HEK293T (cell line): ENCODE measurements around the gene EXOC6B.

ENCODE experiments used
- ARNT ChIP-seq: fragments of 450-650 bp; IDR thresholded peaks from 2 replicates; pipeline ENCODE4 v1.6.1; 2017; ENCODE audit warnings: mild to moderate bottlenecking
- ELF4 ChIP-seq: fragments of 450-650 bp; IDR thresholded peaks from 2 replicates; pipeline ENCODE4 v1.6.1; 2017; ENCODE audit warnings: antibody characterized with exemption
- FOXA1 ChIP-seq: fragments of 450-650 bp; IDR thresholded peaks from 2 replicates; pipeline ENCODE4 v1.6.1; 2016; ENCODE audit warnings: mild to moderate bottlenecking
- FOXK2 ChIP-seq: fragments of 450-650 bp; IDR thresholded peaks from 2 replicates; pipeline ENCODE4 v1.6.1; 2016; ENCODE audit warnings: mild to moderate bottlenecking
- NFRKB ChIP-seq: fragments of 450-650 bp; IDR thresholded peaks from 2 replicates; pipeline ENCODE4 v1.6.1; 2016; ENCODE audit warnings: mild to moderate bottlenecking, moderate library complexity
- SP1 ChIP-seq: fragments of 450-650 bp; IDR thresholded peaks from 2 replicates; pipeline ENCODE4 v1.6.1; 2017
- SUZ12 ChIP-seq: fragments of 450-650 bp; IDR thresholded peaks from 2 replicates; pipeline ENCODE4 v1.6.1; 2016; ENCODE audit warnings: mild to moderate bottlenecking
- TF ChIP-seq, protein P1 (sequence below): fragments of 450-650 bp; IDR thresholded peaks from 2 replicates; pipeline ENCODE4 v1.6.1; 2016

DNA sequence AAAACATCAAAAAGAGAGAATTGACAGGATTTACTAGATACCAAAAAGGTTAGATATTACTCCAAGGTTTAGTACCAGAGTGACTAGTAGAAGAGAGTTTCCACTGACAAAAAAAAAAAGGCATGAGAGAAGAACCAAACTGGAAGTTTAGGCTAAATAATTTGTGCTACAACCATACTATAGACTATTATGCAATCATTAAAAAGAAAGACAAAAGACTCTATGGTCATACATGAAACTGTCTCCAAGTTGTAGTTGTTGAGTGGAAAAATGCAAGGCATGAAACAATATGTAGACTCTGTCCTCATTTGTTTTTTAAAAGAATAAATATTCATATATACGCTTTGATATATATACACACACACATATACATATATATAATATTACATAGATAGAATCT, 1.7 kb upstream of the EXOC6B start:
- no peak for TF ChIP-seq SP1
- no peak for TF ChIP-seq SUZ12
- TF ChIP-seq, protein P1, sequence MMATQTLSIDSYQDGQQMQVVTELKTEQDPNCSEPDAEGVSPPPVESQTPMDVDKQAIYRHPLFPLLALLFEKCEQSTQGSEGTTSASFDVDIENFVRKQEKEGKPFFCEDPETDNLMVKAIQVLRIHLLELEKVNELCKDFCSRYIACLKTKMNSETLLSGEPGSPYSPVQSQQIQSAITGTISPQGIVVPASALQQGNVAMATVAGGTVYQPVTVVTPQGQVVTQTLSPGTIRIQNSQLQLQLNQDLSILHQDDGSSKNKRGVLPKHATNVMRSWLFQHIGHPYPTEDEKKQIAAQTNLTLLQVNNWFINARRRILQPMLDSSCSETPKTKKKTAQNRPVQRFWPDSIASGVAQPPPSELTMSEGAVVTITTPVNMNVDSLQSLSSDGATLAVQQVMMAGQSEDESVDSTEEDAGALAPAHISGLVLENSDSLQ = no peak
- TF ChIP-seq NFRKB = no peak
- TF ChIP-seq FOXK2 = no peak
- no peak for TF ChIP-seq FOXA1
- no peak for TF ChIP-seq ARNT
- TF ChIP-seq ELF4 = no peak
